ENCODE measurements around the gene ZFPL1.
"Not testable (repeated sequence)": the region's sequence is repeated elsewhere in the genome, so short reads cannot be mapped to it uniquely, and the experiment has no call there.

ZFPL1 gene

DNA sequence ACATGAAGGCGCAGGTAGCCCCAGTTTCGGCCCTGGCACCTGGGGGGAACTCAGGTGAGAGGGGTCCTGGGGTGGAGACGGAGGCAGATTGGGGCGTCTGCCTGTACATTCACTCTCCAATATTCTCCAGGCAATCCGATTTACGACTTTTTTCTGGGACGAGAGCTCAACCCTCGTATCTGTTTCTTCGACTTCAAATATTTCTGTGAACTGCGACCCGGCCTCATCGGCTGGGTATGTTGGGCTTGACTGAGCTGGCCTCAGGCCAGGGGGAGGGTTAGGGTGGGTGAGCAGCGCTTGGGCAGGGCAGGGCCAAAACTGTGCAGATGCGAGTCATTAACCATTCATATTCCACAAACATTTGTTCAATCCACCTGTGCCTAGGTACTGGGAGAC is 29.3 kb downstream of the ZFPL1 start:
- peaks cover 33 to 49% of the 10 kb centered on the region in 2 donors for H3K4me1 ChIP-seq (ENCODE audit: control insufficient read depth in 1 of 2, insufficient read depth in 2 of 2, low read length in 2 of 2)
- H3K27ac ChIP-seq (ENCODE audit: low read depth, low read length) = no peak overlapping the region

GRCh38 chr11:65113839-65114238 is 29.8 kb downstream of the ZFPL1 start:
- Histone ChIP-seq H3K36me3 (ENCODE audit: control insufficient read depth in 1 of 2, insufficient read depth in 2 of 2, low read length in 2 of 2) (peaks cover 10 to 18% of the 10 kb centered on the region in 2 donors), H3K9ac (ENCODE audit: low read depth in 1 of 2, low read length in 2 of 2) (peak overlapping the region in 1 of 2 donors; percentile 73), H3K4me3 (ENCODE audit: low read depth in 1 of 2, low read length in 2 of 2) (no peak overlapping the region), H3K4me1 (ENCODE audit: control insufficient read depth in 1 of 2, insufficient read depth in 2 of 2, low read length in 2 of 2) (peaks cover 33 to 49% of the 10 kb centered on the region in 2 donors), H3K9me3 (ENCODE audit: control insufficient read depth in 1 of 2, low read length in 2 of 2) (no peaks in the 10 kb centered on the region), H3K27ac (ENCODE audit: low read depth, low read length) (no peak overlapping the region), H3K27me3 (ENCODE audit: control insufficient read depth in 1 of 2, insufficient read depth in 2 of 2, low read length in 2 of 2) (no peaks in the 10 kb centered on the region)

More for the DNA sequence above, 29.3 kb downstream of the ZFPL1 start:
- peak overlapping the region; percentile 73 to 80 for H3K9ac ChIP-seq (ENCODE audit: low read depth in 1 of 2, low read length in 2 of 2)
- peak overlapping the region; percentile 74 to 76 for H3K4me3 ChIP-seq (ENCODE audit: low read depth in 1 of 2, low read length in 2 of 2)
- H3K9me3 ChIP-seq (ENCODE audit: control insufficient read depth in 1 of 2, low read length in 2 of 2) = no peaks in the 10 kb centered on the region
- H3K27me3 ChIP-seq (ENCODE audit: control insufficient read depth in 1 of 2, insufficient read depth in 2 of 2, low read length in 2 of 2) = no peaks in the 10 kb centered on the region
- H3K36me3 ChIP-seq (ENCODE audit: control insufficient read depth in 1 of 2, insufficient read depth in 2 of 2, low read length in 2 of 2) = peaks cover 6 to 16% of the 10 kb centered on the region in 2 donors

DNA sequence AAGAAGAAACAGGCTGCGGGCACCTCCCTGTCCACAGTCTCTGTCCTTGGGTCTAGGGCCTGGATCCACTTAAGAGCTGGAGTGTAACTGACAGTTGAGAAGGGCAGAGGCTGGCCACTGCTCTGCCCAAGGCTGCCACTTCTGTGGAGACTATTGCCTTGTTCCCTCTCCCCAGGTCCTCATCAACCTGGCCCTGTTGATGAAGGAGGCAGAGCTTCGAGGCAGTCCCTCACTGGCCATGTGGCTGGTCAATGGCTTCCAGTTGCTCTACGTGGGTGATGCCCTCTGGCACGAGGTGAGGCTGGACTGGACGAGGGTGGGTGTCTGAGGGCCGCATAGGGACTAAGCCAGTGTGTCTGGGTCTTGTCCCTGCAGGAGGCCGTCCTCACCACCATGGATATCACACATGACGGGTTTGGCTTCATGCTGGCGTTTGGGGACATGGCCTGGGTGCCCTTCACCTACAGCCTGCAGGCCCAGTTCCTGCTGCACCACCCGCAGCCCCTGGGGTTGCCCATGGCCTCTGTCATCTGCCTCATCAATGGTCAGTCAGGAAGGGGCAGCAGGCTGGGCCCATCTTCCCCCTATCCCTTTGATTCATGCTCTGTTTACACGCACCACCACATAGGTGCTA is 30.6 kb downstream of the ZFPL1 start:
- Histone ChIP-seq H3K4me1 (ENCODE audit: control insufficient read depth in 1 of 2, insufficient read depth in 2 of 2, low read length in 2 of 2) (peaks cover 33 to 50% of the 10 kb centered on the region in 2 donors), H3K9ac (ENCODE audit: low read depth in 1 of 2, low read length in 2 of 2) (no peak overlapping the region)

DNA sequence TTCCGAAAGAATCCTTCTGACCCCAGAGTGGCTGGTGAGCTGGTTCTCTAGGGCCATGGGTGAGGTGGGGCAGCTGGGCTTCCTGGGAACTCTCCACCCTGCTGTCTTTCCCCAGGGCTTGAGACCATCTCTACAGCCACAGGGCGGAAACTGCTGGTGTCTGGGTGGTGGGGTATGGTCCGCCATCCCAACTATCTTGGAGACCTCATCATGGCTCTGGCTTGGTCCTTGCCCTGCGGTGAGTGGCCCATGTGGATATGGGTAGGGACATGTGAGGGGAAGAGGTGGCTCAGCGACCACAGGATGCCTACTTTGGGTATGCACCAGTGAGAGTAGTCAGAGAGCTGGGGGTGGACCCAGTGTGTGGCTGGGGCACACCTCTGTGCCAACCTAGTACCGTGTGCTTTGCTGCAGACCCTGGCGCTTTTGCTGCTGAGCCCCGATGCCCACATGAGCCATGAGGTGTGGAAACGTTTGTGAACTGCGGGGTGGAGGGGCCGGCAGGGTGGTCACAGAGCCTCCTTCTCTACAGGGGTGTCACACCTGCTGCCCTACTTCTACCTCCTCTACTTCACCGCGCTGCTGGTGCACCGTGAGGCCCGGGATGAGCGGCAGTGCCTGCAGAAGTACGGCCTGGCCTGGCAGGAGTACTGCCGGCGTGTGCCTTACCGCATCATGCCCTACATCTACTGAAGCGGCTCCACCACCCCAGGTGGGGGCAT is 31.5 kb downstream of the ZFPL1 start:
- H3K9ac ChIP-seq (ENCODE audit: low read depth in 1 of 2, low read length in 2 of 2) = no peak overlapping the region
- peaks cover 38 to 53% of the 10 kb centered on the region in 2 donors for H3K4me1 ChIP-seq (ENCODE audit: control insufficient read depth in 1 of 2, insufficient read depth in 2 of 2, low read length in 2 of 2)
- no peak overlapping the region for H3K27ac ChIP-seq (ENCODE audit: low read depth, low read length)
- peaks cover 19 to 22% of the 10 kb centered on the region in 2 donors for H3K36me3 ChIP-seq (ENCODE audit: control insufficient read depth in 1 of 2, insufficient read depth in 2 of 2, low read length in 2 of 2)
- H3K9me3 ChIP-seq (ENCODE audit: control insufficient read depth in 1 of 2, low read length in 2 of 2) = no peaks in the 10 kb centered on the region
- no peaks in the 10 kb centered on the region for H3K27me3 ChIP-seq (ENCODE audit: control insufficient read depth in 1 of 2, insufficient read depth in 2 of 2, low read length in 2 of 2)
- no peak overlapping the region for H3K4me3 ChIP-seq (ENCODE audit: low read depth in 1 of 2, low read length in 2 of 2)

More for the DNA sequence above, 30.6 kb downstream of the ZFPL1 start:
- H3K36me3 ChIP-seq (ENCODE audit: control insufficient read depth in 1 of 2, insufficient read depth in 2 of 2, low read length in 2 of 2) = peaks cover 10 to 16% of the 10 kb centered on the region in 2 donors
- no peak overlapping the region for H3K4me3 ChIP-seq (ENCODE audit: low read depth in 1 of 2, low read length in 2 of 2)
- H3K9me3 ChIP-seq (ENCODE audit: control insufficient read depth in 1 of 2, low read length in 2 of 2) = no peaks in the 10 kb centered on the region
- H3K27ac ChIP-seq (ENCODE audit: low read depth, low read length) = no peak overlapping the region
- H3K27me3 ChIP-seq (ENCODE audit: control insufficient read depth in 1 of 2, insufficient read depth in 2 of 2, low read length in 2 of 2) = no peaks in the 10 kb centered on the region

GRCh38 chr11:65116370-65117205 is 32.6 kb downstream of the ZFPL1 start:
- Histone ChIP-seq H3K4me1 (ENCODE audit: control insufficient read depth in 1 of 2, insufficient read depth in 2 of 2, low read length in 2 of 2) (peaks cover 36 to 54% of the 10 kb centered on the region in 2 donors), H3K36me3 (ENCODE audit: control insufficient read depth in 1 of 2, insufficient read depth in 2 of 2, low read length in 2 of 2) (peaks cover 26 to 27% of the 10 kb centered on the region in 2 donors), H3K27me3 (ENCODE audit: control insufficient read depth in 1 of 2, insufficient read depth in 2 of 2, low read length in 2 of 2) (no peaks in the 10 kb centered on the region), H3K9ac (ENCODE audit: low read depth in 1 of 2, low read length in 2 of 2) (peak overlapping the region; percentile 62 to 86), H3K27ac (ENCODE audit: low read depth, low read length) (peak overlapping the region; percentile 69), H3K4me3 (ENCODE audit: low read depth in 1 of 2, low read length in 2 of 2) (peak overlapping the region; percentile 75 to 84), H3K9me3 (ENCODE audit: control insufficient read depth in 1 of 2, low read length in 2 of 2) (no peaks in the 10 kb centered on the region)

GRCh38 chr11:65117206-65118096 is 33.4 kb downstream of the ZFPL1 start, which contains the start of gene ZNHIT2:
TSS of gene ZNHIT2 (minus strand) at chr11:65117701. CDS start at chr11:65117653, 48 bp downstream.
- Histone ChIP-seq H3K4me3 (ENCODE audit: low read depth in 1 of 2, low read length in 2 of 2) (peak within 1 kb of the TSS; percentile 75 to 84), H3K27me3 (ENCODE audit: control insufficient read depth in 1 of 2, insufficient read depth in 2 of 2, low read length in 2 of 2) (no peaks in the 10 kb centered on the region), H3K9me3 (ENCODE audit: control insufficient read depth in 1 of 2, low read length in 2 of 2) (no peaks in the 10 kb centered on the region), H3K27ac (ENCODE audit: low read depth, low read length) (peak within 1 kb of the TSS; percentile 69), H3K36me3 (ENCODE audit: control insufficient read depth in 1 of 2, insufficient read depth in 2 of 2, low read length in 2 of 2) (peaks cover 26 to 27% of the 10 kb centered on the region in 2 donors), H3K4me1 (ENCODE audit: control insufficient read depth in 1 of 2, insufficient read depth in 2 of 2, low read length in 2 of 2) (peaks cover 36 to 51% of the 10 kb centered on the region in 2 donors), H3K9ac (ENCODE audit: low read depth in 1 of 2, low read length in 2 of 2) (peak within 1 kb of the TSS; percentile 62 to 86)

DNA sequence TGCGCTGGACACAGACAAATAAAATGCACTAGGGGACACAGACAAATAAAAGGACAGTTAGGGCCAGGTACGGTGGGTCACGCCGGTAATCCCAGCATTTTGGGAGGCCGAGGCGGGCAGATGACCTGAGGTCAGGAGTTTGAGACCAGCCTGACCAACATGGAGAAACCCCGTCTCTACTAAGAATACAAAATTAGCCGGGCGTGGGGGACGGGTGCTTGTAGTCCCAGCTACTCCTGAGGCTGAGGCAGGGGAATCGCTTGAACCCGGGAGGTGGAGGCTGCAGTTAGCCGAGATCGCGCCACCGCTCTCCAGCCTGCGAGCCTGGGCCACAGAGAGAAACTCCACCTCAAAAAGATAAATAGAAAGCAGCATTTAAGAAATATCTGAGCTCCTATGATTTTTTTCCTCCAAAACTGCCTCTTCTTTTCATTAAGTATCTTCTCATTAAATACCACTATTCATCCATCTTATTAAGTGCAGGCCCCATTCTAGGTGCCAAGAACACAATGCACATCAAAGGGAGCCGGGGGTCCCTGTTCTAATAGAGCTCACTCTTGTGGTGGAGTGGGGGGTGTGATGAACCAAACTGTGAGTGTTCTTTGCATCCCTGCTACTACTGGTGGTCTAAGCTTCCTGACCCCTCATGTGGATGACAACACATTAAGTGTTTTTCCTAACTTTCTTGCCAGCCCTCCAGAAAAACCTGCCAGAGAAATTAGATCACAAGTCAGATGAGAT is 34.2 kb downstream of the ZFPL1 start:
- H3K27me3 ChIP-seq (ENCODE audit: control insufficient read depth in 1 of 2, insufficient read depth in 2 of 2, low read length in 2 of 2) = no peaks in the 10 kb centered on the region
- H3K27ac ChIP-seq (ENCODE audit: low read depth, low read length) = no peak overlapping the region
- H3K4me3 ChIP-seq (ENCODE audit: low read depth in 1 of 2, low read length in 2 of 2) = no peak overlapping the region
- H3K9me3 ChIP-seq (ENCODE audit: control insufficient read depth in 1 of 2, low read length in 2 of 2) = no peaks in the 10 kb centered on the region
- H3K9ac ChIP-seq (ENCODE audit: low read depth in 1 of 2, low read length in 2 of 2) = peak overlapping the region in 1 of 2 donors; percentile 23
- peaks cover 36 to 49% of the 10 kb centered on the region in 2 donors for H3K4me1 ChIP-seq (ENCODE audit: control insufficient read depth in 1 of 2, insufficient read depth in 2 of 2, low read length in 2 of 2)
- peaks cover 26 to 27% of the 10 kb centered on the region in 2 donors for H3K36me3 ChIP-seq (ENCODE audit: control insufficient read depth in 1 of 2, insufficient read depth in 2 of 2, low read length in 2 of 2)

- not testable (repeated sequence) for H3K27ac ChIP-seq (ENCODE audit: low read depth, low read length); H3K27me3 ChIP-seq (ENCODE audit: control insufficient read depth in 1 of 2, insufficient read depth in 2 of 2, low read length in 2 of 2); H3K4me3 ChIP-seq (ENCODE audit: low read depth in 1 of 2, low read length in 2 of 2); H3K9me3 ChIP-seq (ENCODE audit: control insufficient read depth in 1 of 2, low read length in 2 of 2); H3K9ac ChIP-seq (ENCODE audit: low read depth in 1 of 2, low read length in 2 of 2)
- H3K4me1 ChIP-seq (ENCODE audit: control insufficient read depth in 1 of 2, insufficient read depth in 2 of 2, low read length in 2 of 2) = peaks cover 32 to 46% of the 10 kb centered on the region in 2 donors
- H3K36me3 ChIP-seq (ENCODE audit: control insufficient read depth in 1 of 2, insufficient read depth in 2 of 2, low read length in 2 of 2) = peaks cover 26 to 27% of the 10 kb centered on the region in 2 donors
These were observed 35.1 kb downstream of the ZFPL1 start for GRCh38 chr11:65118891-65119669.

Measured in duodenal mucosa (tissue), 2 donors.